Raji (cell line): ENCODE results near the gene SYPL1.

Source experiments
- POLR2A ChIP-seq: IDR thresholded peaks from 2 replicates; pipeline ENCODE4 v1.6.1; 2011; ENCODE audit warnings: low read depth, low read length, control low read depth; ENCODE audit not compliant: insufficient read depth

SYPL1 gene

GRCh38 chr7:106086062-106086461, 26.1 kb downstream of the SYPL1 start:
- TF ChIP-seq POLR2A, result no peak

- no peak for TF ChIP-seq POLR2A
Measured at GRCh38 chr7:106085015-106085414, 27.1 kb downstream of the SYPL1 start.

- no peak for TF ChIP-seq POLR2A
Measured at GRCh38 chr7:106083717-106084116, 28.4 kb downstream of the SYPL1 start.

- TF ChIP-seq POLR2A, result no peak
Measured at GRCh38 chr7:106082087-106082854, 29.8 kb downstream of the SYPL1 start.

GRCh38 chr7:106080300-106080987, 31.7 kb downstream of the SYPL1 start:
- TF ChIP-seq POLR2A, result no peak

GRCh38 chr7:106076537-106076936, 35.6 kb downstream of the SYPL1 start:
- TF ChIP-seq POLR2A, result no peak

- no peak for TF ChIP-seq POLR2A
Measured at GRCh38 chr7:106075937-106076336, 36.2 kb downstream of the SYPL1 start.

GRCh38 chr7:106074257-106074656, 37.9 kb downstream of the SYPL1 start:
- TF ChIP-seq POLR2A, result no peak

GRCh38 chr7:106073701-106074100, 38.4 kb downstream of the SYPL1 start:
- TF ChIP-seq POLR2A, result no peak

GRCh38 chr7:106072715-106073091, 39.4 kb downstream of the SYPL1 start:
- no peak for TF ChIP-seq POLR2A

GRCh38 chr7:106071999-106072714, 40.0 kb downstream of the SYPL1 start:
- no peak for TF ChIP-seq POLR2A

- peak; percentile 83 for TF ChIP-seq POLR2A
Measured at GRCh38 chr7:106071356-106071998, 40.6 kb downstream of the SYPL1 start.

- no peak for TF ChIP-seq POLR2A
Measured at GRCh38 chr7:106070567-106071254, 41.4 kb downstream of the SYPL1 start.

GRCh38 chr7:106070201-106070551, 41.9 kb downstream of the SYPL1 start:
- 0 out of 2 replicates have a peak, but pooled peaks have one; percentile 21 for TF ChIP-seq POLR2A
